Thymus (tissue), 11 donors: ENCODE results near the gene LHX3. TPM values are rescaled to one million over a fixed set of nuclear protein-coding genes. Genes with fewer than 3 reads are reported as not detected.
A peak's percentile ranks its signal among the peaks of the same experiment; 100 is the strongest.

Experiments used
- DNase-seq, 9 donors: peaks; one replicate each; pipeline ENCODE4 v3.0.0-alpha.2; 2013; ENCODE audit warnings: low spot score in 9 of 9, low read depth in 6 of 9, missing footprints in 1 of 9
- H3K27ac ChIP-seq, 2 donors: one replicate each; pipeline ENCODE4 v1.5.1; 2013; ENCODE audit warnings: control low read depth in 1 of 2, low read depth in 1 of 2, low read length in 1 of 2, mild to moderate bottlenecking in 1 of 2, moderate library complexity in 1 of 2
- H3K27me3 ChIP-seq, 2 donors: one replicate each; pipeline ENCODE4 v1.5.1; 2013; ENCODE audit warnings: low read length in 1 of 2; ENCODE audit not compliant: control insufficient read depth in 2 of 2, insufficient read depth in 1 of 2
- H3K36me3 ChIP-seq, 2 donors: one replicate each; pipeline ENCODE4 v1.5.1; 2013; ENCODE audit warnings: low read length in 1 of 2, mild to moderate bottlenecking in 1 of 2, moderate library complexity in 1 of 2; ENCODE audit not compliant: control insufficient read depth in 2 of 2, insufficient read depth in 2 of 2
- H3K4me1 ChIP-seq, 2 donors: one replicate each; pipeline ENCODE4 v1.5.1; 2013; ENCODE audit warnings: low read length in 2 of 2; ENCODE audit not compliant: control insufficient read depth in 2 of 2, insufficient read depth in 2 of 2
- H3K4me3 ChIP-seq, 2 donors: one replicate each; pipeline ENCODE4 v1.5.1; 2013; ENCODE audit warnings: low read length in 2 of 2, control low read depth in 1 of 2, mild to moderate bottlenecking in 1 of 2
- H3K9me3 ChIP-seq, 2 donors: one replicate each; pipeline ENCODE4 v1.5.1; 2013; ENCODE audit warnings: low read length in 1 of 2, mild to moderate bottlenecking in 1 of 2; ENCODE audit not compliant: control insufficient read depth in 2 of 2, insufficient read depth in 1 of 2
- WGBS: extraction: QIAGEN DNeasy Blood & Tissue Kit; methylation state at CpG from one replicate; pipeline ENCODE4 v1.1.7; 2013; 5-methylcytosine and 5-hydroxymethylcytosine counted together
- polyA plus RNA-seq: library from polyadenylated mRNA; stranded (reverse); fragments of 200-250 nt; gene quantifications from one replicate; pipeline ENCODE4 v1.2.3, GENCODE V29; 2013
- total RNA-seq: library from RNA; stranded (reverse); fragments of 120-200 nt; gene quantifications from one replicate; pipeline ENCODE4 v1.2.4, GENCODE V29; 2013
- donor health status: healthy.

Gene LHX3
- total and polyA plus RNA-seq, 2 donors: 0.09 to 0.23 TPM

- peaks cover 0 to 11% of the 10 kb centered on the region in 2 donors for H3K27me3 ChIP-seq
- peaks cover 17 to 33% of the 10 kb centered on the region in 2 donors for H3K4me1 ChIP-seq
- peak overlapping the region; percentile 28 to 53 for H3K27ac ChIP-seq
- H3K4me3 ChIP-seq: no peak overlapping the region
- H3K36me3 ChIP-seq: peaks cover 4 to 5% of the 10 kb centered on the region in 2 donors
- WGBS: 83% methylated on average over 4 of the region's 4 CpGs
- H3K9me3 ChIP-seq: no peaks in the 10 kb centered on the region
- no peak for DNase-seq
Observed at GRCh38 chr9:136243631-136244030, 38.7 kb upstream of the LHX3 start.

GRCh38 chr9:136242918-136243525, 38.1 kb upstream of the LHX3 start:
- WGBS: 90% methylated on average over 6 of the region's 6 CpGs
- Histone ChIP-seq H3K4me3 (no peak overlapping the region), H3K27ac (no peak overlapping the region), H3K4me1 (peaks cover 17 to 39% of the 10 kb centered on the region in 2 donors), H3K36me3 (peaks cover 4 to 5% of the 10 kb centered on the region in 2 donors), H3K9me3 (no peaks in the 10 kb centered on the region), H3K27me3 (peaks cover 0 to 11% of the 10 kb centered on the region in 2 donors)
- DNase-seq: no peak

DNA sequence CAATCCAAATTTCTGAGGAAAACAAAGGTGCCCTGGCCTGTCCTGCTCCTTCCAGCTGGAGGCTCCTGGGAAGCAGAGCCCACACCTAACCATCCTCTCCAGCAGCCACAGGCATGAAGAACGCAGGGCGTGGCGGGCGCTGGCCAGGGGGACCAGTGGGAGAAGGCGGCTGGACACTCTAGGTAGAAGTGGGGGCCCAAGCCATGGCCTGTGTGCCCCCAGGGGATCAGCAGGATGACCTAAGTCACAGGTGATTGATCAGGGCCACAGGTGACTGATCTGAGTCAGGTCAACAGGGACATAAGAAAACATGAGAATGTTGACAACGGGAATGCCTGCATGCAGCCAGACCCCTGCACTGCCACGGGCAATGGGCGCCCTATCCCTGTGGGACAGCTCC, 37.3 kb upstream of the LHX3 start:
- H3K4me1 ChIP-seq: peaks cover 17 to 41% of the 10 kb centered on the region in 2 donors
- no peak overlapping the region for H3K27ac ChIP-seq
- peaks cover 5% of the 10 kb centered on the region in 2 donors for H3K36me3 ChIP-seq
- H3K27me3 ChIP-seq: peaks cover 0 to 9% of the 10 kb centered on the region in 2 donors
- no peak overlapping the region for H3K4me3 ChIP-seq
- WGBS: 98% methylated on average over 8 of the region's 8 CpGs
- DNase-seq: no peak
- no peaks in the 10 kb centered on the region for H3K9me3 ChIP-seq

- DNase-seq: no peak
- no peak overlapping the region for H3K27ac ChIP-seq
- 97% methylated on average over 13 of the region's 13 CpGs for WGBS
- H3K36me3 ChIP-seq: peaks cover 8 to 11% of the 10 kb centered on the region in 2 donors
- H3K4me3 ChIP-seq: no peak overlapping the region
- no peaks in the 10 kb centered on the region for H3K9me3 ChIP-seq
- peaks cover 0 to 2% of the 10 kb centered on the region in 2 donors for H3K27me3 ChIP-seq
- H3K4me1 ChIP-seq: peaks cover 17 to 37% of the 10 kb centered on the region in 2 donors
Observed at GRCh38 chr9:136241542-136241941, 36.6 kb upstream of the LHX3 start.

GRCh38 chr9:136240941-136241340, 36.0 kb upstream of the LHX3 start:
- Histone ChIP-seq H3K27ac (no peak overlapping the region), H3K4me3 (no peak overlapping the region), H3K27me3 (no peaks in the 10 kb centered on the region), H3K9me3 (no peaks in the 10 kb centered on the region), H3K36me3 (peaks cover 12 to 17% of the 10 kb centered on the region in 2 donors), H3K4me1 (peaks cover 17 to 32% of the 10 kb centered on the region in 2 donors)
- 97% methylated on average over 20 of the region's 20 CpGs for WGBS
- DNase-seq: no peak

DNA sequence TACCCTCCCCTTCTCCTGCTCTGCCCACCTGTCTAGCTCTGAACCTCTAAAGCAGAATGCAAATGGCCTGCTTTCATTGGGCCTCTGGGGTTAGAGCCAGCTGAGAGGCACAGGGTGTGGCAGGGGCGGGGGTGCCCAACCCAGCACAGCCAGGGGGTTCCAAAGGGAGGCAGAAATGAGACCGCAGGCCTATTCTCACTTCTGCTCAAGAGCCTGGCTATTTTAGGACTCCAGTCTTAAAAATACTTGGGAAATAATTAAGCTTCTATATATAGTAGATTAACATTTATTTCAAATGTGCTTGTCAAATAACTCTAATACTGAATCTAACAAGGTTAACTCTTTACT, 35.0 kb upstream of the LHX3 start:
- H3K27me3 ChIP-seq: no peaks in the 10 kb centered on the region
- no peak overlapping the region for H3K27ac ChIP-seq
- H3K4me1 ChIP-seq: peaks cover 14 to 29% of the 10 kb centered on the region in 2 donors
- no peaks in the 10 kb centered on the region for H3K9me3 ChIP-seq
- no peak overlapping the region for H3K4me3 ChIP-seq
- no peak for DNase-seq
- 92% methylated on average over 2 of the region's 2 CpGs for WGBS
- H3K36me3 ChIP-seq: peaks cover 21 to 26% of the 10 kb centered on the region in 2 donors

DNA sequence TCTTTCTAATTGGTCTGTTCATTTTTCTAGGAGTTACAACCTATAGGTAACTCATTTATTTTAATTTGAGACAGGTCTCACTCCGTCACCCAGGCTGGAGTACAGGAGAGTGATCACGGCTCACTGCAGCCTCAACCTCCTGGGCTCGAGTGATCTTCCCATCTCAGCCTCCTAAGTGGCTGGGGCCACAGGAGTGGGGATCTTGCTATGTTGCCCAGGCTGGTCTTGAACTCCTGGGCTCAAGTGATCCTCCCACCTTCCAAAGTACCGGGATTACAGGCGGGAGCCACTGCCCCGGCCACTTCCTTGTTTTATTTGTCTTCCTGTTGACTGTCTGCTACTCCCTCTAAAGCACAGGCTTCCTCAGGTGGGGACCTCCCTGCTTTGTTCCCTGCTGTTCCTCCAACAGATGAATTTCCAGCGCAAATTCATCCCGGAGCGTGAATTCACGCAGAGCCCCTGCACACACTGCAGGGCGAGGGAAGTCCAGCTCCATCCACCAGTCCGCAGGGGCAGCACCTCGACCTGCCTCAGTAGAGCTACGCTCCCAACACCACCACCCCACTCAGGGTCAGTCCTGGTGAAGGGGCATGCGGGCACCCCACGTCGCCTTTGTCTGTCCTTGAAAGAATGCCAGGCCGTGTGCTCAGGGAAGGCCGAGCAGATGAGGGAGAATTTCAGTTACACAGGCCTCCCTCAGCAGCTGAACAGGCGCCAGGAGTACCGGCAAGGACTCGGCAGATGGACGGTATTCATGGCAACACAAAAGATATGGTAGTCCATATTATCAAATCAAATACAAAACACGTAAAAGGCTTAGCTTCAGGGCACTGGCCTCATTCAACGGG, 34.4 kb upstream of the LHX3 start:
- Histone ChIP-seq H3K4me3 (no peak overlapping the region), H3K36me3 (peaks cover 24 to 26% of the 10 kb centered on the region in 2 donors), H3K4me1 (peaks cover 8 to 23% of the 10 kb centered on the region in 2 donors), H3K27ac (no peak overlapping the region), H3K27me3 (no peaks in the 10 kb centered on the region), H3K9me3 (no peaks in the 10 kb centered on the region)
- DNase-seq: no peak
- 96% methylated on average over 25 of the region's 25 CpGs for WGBS

DNA sequence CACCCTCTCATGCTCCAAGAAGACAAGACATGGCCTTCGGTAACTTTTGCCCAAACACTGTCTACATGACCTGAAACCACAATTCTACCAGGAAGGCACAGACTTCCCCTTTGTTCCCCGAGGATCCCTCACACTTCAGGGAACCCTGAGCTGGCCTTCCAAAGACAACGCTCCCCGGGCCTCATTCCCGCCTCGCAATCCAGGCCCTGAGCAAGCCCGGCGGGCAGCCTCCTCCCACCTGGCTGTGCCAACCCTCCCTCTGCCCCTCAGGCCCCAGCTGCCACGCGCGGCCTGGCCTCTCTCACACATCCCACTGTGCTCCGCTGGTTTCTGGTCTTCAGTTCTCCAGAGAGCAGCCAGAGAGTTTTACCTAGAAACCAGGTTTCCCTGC, 33.4 kb upstream of the LHX3 start:
- no peak for DNase-seq
- Histone ChIP-seq H3K27me3 (no peaks in the 10 kb centered on the region), H3K36me3 (peaks cover 24 to 31% of the 10 kb centered on the region in 2 donors), H3K9me3 (no peaks in the 10 kb centered on the region), H3K4me1 (peaks cover 0 to 25% of the 10 kb centered on the region in 2 donors), H3K27ac (no peak overlapping the region), H3K4me3 (no peak overlapping the region)
- WGBS: 80% methylated on average over 12 of the region's 12 CpGs
